Measurements from ENCODE around the gene OR7C1.
"Not testable (repeated sequence)": the region's sequence is repeated elsewhere in the genome, so short reads cannot be mapped to it uniquely, and the experiment has no call there.

The OR7C1 gene

GRCh38 chr19:14765403-14765802 is 69.6 kb downstream of the OR7C1 start:
- not testable (repeated sequence) for DNase-seq

DNA sequence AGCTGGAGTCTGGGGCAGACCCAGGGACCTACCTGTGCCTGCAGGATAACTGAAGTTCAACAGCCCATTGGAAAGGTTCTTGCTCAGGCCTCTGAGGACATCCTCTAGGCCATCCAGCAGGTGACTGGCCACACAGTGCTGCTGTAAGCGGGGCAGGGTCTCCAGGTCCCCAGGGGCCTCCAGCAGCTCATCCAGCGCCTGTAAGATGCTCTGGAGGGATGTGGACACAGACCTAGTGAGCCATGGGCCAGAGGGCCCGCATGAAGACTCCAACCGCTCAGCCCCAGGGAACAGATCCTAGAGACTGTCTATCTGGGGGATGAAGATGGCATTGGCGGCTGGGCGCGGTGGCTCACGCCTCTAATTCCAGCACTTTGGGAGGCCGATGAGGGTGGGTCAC is 70.6 kb downstream of the OR7C1 start:
- no peak for DNase-seq

GRCh38 chr19:14763497-14764145 is 71.4 kb downstream of the OR7C1 start:
- no peak for DNase-seq

- DNase-seq, result no peak
Measured at GRCh38 chr19:14762111-14762510, 72.9 kb downstream of the OR7C1 start.

DNA sequence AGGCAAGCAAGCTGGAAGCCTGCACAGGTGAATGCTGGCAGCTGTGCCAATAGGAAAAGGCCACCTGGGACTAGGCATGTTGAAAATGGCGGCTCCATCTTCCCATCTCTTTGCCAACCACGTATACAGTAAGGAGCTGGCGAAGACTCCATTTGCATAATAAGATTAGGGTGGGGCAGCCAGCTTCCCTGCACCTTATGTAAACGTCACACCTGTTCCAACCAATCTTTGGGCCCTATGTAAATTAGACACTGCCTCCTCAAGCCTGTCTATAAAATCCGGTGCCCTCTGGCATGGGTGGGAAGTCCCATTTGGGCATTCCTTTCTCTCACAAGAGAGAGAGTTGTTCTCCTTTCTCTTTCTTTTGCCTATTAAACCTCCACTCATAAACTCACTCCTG is 73.4 kb downstream of the OR7C1 start:
- DNase-seq, result no peak

DNA sequence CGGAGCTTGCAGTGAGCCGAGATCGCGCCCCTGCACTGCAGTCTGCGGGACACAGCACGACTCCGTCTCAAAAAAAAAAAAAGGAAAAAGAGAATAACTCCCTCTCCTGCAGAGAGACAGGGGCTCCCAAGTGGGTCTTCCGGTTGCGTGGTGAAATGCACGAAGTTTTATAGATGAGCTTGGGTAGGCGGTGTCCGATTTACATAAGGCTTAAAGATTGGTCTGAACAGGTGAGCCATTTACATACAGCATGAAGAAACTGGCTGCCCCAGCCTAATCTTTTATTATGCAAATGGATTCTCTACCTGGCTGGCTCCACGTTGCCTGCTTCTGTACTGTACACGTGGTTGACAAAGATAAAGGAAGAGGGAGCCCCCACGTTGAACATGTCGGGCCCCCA is 76.2 kb downstream of the OR7C1 start:
- DNase-seq, result no peak

- no peak for DNase-seq
Measured at GRCh38 chr19:14748601-14749000, 86.4 kb downstream of the OR7C1 start.
